HL-60 (cell line): ENCODE data around the gene SCAMP5.

Source experiments
- GABPA ChIP-seq: IDR thresholded peaks from 2 replicates; pipeline ENCODE4 v1.6.1; 2012; ENCODE audit warnings: low read depth
- POLR2AphosphoS5 ChIP-seq: IDR thresholded peaks from 2 replicates; pipeline ENCODE4 v1.6.1; 2012; ENCODE audit warnings: low read depth
- SPI1 ChIP-seq: IDR thresholded peaks from 2 replicates; pipeline ENCODE4 v1.6.1; 2012; ENCODE audit warnings: low read depth, mild to moderate bottlenecking, borderline replicate concordance
- TF ChIP-seq, protein P1 (sequence below): IDR thresholded peaks from one replicate; pipeline ENCODE4 v1.5.1; 2011; ENCODE audit warnings: low read length, control low read depth, inconsistent platforms; ENCODE audit not compliant: insufficient read depth
- TF ChIP-seq, protein P2 (sequence below): IDR thresholded peaks from 2 replicates; pipeline ENCODE4 v1.6.1; 2012; ENCODE audit warnings: low read depth; ENCODE audit not compliant: insufficient replicate concordance

DNA sequence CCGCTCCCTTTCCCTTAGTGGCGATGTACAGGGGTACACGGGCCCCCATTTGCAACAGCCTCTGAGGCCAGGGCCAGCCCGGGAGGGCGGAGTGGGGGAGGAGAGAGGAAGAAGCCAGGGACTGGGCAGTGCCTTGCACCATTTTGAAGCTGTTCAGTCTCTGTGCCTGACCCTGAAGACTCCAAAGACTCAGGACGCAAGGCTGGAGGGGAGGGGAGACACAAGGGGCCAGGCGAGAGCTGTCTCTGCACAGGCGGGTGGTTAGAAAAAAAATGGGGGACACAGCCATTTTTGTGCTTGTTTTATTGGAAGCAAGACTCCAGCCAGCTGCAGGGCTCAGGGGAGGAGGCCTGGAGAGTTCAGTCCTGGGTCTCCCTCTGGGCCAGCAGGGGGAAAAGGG, 40.3 kb upstream of the SCAMP5 start:
- TF ChIP-seq, protein P1, sequence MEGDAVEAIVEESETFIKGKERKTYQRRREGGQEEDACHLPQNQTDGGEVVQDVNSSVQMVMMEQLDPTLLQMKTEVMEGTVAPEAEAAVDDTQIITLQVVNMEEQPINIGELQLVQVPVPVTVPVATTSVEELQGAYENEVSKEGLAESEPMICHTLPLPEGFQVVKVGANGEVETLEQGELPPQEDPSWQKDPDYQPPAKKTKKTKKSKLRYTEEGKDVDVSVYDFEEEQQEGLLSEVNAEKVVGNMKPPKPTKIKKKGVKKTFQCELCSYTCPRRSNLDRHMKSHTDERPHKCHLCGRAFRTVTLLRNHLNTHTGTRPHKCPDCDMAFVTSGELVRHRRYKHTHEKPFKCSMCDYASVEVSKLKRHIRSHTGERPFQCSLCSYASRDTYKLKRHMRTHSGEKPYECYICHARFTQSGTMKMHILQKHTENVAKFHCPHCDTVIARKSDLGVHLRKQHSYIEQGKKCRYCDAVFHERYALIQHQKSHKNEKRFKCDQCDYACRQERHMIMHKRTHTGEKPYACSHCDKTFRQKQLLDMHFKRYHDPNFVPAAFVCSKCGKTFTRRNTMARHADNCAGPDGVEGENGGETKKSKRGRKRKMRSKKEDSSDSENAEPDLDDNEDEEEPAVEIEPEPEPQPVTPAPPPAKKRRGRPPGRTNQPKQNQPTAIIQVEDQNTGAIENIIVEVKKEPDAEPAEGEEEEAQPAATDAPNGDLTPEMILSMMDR: no peak
- TF ChIP-seq, protein P2, sequence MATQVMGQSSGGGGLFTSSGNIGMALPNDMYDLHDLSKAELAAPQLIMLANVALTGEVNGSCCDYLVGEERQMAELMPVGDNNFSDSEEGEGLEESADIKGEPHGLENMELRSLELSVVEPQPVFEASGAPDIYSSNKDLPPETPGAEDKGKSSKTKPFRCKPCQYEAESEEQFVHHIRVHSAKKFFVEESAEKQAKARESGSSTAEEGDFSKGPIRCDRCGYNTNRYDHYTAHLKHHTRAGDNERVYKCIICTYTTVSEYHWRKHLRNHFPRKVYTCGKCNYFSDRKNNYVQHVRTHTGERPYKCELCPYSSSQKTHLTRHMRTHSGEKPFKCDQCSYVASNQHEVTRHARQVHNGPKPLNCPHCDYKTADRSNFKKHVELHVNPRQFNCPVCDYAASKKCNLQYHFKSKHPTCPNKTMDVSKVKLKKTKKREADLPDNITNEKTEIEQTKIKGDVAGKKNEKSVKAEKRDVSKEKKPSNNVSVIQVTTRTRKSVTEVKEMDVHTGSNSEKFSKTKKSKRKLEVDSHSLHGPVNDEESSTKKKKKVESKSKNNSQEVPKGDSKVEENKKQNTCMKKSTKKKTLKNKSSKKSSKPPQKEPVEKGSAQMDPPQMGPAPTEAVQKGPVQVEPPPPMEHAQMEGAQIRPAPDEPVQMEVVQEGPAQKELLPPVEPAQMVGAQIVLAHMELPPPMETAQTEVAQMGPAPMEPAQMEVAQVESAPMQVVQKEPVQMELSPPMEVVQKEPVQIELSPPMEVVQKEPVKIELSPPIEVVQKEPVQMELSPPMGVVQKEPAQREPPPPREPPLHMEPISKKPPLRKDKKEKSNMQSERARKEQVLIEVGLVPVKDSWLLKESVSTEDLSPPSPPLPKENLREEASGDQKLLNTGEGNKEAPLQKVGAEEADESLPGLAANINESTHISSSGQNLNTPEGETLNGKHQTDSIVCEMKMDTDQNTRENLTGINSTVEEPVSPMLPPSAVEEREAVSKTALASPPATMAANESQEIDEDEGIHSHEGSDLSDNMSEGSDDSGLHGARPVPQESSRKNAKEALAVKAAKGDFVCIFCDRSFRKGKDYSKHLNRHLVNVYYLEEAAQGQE: no peak
- TF ChIP-seq GABPA (no peak), POLR2AphosphoS5 (no peak), SPI1 (no peak)
